ENCODE measurements around the gene ZNF222. TPM values are rescaled to one million over a fixed set of nuclear protein-coding genes. Genes with fewer than 3 reads are reported as not detected.
A peak's percentile ranks its signal among the peaks of the same experiment; 100 is the strongest.

Gene ZNF222
- total RNA-seq, 1 experiment from 2014 or later: 9.3 TPM

DNA sequence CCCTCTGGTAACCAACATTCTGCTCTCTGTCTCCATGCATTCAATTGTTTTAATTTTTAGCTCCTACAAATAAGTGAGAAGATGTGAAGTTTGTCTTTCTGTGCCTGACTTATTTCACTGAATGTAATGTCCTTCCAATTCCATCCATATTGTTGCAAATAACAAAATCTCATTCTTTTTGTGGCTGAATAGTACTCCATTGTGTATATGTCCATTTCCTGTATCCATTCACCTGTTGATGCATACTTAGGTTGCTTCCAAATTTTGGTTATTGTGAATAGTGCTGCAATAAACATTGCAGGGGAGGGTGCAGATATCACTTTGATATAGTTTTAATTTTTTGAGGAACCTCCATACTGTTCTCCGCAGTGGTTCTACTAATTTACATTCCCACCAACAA is 44.2 kb downstream of the ZNF222 start:
- ChIA-PET POLR2A (ENCODE audit: low non-redundant PET) (no interaction called here), CTCF (no interaction called here)
- no peak overlapping the region for H3K4me3 ChIP-seq (ENCODE audit: low read depth, low read length, poor library complexity, severe bottlenecking)
- DNase-seq (ENCODE audit: low spot score): no peak
- no TSS peak for BruUV-seq (replicated peaks)
- peaks cover 28% of the 10 kb centered on the region for H3K36me3 ChIP-seq (ENCODE audit: insufficient read depth, low read length, poor library complexity, severe bottlenecking)
- intact Hi-C loops (cut with micrococcal nuclease; ENCODE audit: unreplicated experiment): no loop called here
- TF ChIP-seq, protein P1, sequence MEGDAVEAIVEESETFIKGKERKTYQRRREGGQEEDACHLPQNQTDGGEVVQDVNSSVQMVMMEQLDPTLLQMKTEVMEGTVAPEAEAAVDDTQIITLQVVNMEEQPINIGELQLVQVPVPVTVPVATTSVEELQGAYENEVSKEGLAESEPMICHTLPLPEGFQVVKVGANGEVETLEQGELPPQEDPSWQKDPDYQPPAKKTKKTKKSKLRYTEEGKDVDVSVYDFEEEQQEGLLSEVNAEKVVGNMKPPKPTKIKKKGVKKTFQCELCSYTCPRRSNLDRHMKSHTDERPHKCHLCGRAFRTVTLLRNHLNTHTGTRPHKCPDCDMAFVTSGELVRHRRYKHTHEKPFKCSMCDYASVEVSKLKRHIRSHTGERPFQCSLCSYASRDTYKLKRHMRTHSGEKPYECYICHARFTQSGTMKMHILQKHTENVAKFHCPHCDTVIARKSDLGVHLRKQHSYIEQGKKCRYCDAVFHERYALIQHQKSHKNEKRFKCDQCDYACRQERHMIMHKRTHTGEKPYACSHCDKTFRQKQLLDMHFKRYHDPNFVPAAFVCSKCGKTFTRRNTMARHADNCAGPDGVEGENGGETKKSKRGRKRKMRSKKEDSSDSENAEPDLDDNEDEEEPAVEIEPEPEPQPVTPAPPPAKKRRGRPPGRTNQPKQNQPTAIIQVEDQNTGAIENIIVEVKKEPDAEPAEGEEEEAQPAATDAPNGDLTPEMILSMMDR (conservative IDR thresholded peaks at IDR 0.05; ENCODE audit: low read depth, low read length): no peak
- TF ChIP-seq EZH2 (IDR thresholded peaks at IDR 0.05; ENCODE audit: borderline replicate concordance, low read depth, low read length, poor library complexity, severe bottlenecking): no peak
- H3K4me1 ChIP-seq (ENCODE audit: insufficient read depth, low read length, poor library complexity, severe bottlenecking): no peaks in the 10 kb centered on the region
- no peaks in the 10 kb centered on the region for H3K27me3 ChIP-seq (replicated peaks; ENCODE audit: insufficient read depth, low read depth, low read length, poor library complexity)
- no peak overlapping the region for H3K27ac ChIP-seq (ENCODE audit: low read depth, low read length, poor library complexity, severe bottlenecking)
- peaks cover 42% of the 10 kb centered on the region for H3K9me3 ChIP-seq (ENCODE audit: low read depth, low read length, poor library complexity, severe bottlenecking)

DNA sequence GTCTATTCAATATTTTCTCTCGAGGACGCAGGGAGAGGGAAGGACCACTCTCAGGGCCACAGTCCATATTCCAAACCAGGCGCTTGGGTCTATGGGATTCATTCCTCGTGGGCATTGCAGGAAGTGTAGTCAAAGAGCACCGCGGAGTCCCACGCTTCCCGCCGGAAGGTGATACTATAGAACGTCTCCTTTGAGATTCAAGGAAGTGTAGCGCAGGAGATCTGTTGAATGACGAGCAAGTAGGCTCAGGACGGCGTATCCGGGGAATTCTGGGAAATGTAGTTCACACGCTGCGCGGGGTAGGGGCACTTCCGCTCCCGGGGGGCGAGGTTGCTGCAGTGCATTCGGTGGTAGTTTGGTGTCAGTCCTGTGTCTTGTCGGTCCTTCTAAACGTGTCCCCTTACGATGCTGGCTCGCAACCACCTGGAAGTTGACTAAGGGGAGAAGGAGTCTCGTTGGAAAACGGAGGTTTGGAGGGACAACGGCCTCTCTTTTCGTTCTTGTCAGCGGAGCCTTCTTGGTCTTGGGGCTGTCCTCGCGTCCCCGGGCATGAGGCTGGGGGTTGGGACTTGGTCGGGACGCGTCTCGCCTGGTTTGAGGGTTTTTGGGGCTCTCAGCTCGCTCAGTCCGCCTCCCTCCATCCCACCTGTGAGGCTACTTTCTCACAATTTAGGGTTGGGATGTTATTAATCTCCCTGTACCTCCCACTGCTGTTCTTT is 46.8 kb downstream of the ZNF222 start, which contains the start of gene ZNF284:
ZNF284 (plus strand) TSS at position 336 of the 719 bp plus-strand sequence. CDS start 4,231 bp downstream, outside the sequence.
- peaks cover 23% of the 10 kb centered on the region for H3K9me3 ChIP-seq (ENCODE audit: low read depth, low read length, poor library complexity, severe bottlenecking)
- ChIA-PET POLR2A (ENCODE audit: low non-redundant PET) (no interaction called here), CTCF (no interaction called here)
- peaks cover 6% of the 10 kb centered on the region for H3K36me3 ChIP-seq (ENCODE audit: insufficient read depth, low read length, poor library complexity, severe bottlenecking)
- H3K4me3 ChIP-seq (ENCODE audit: low read depth, low read length, poor library complexity, severe bottlenecking): peak within 1 kb of the TSS; percentile 57
- BruUV-seq (replicated peaks): no TSS peak
- TF ChIP-seq, protein P1 (conservative IDR thresholded peaks at IDR 0.05; ENCODE audit: low read depth, low read length): no peak
- no peak for TF ChIP-seq EZH2 (IDR thresholded peaks at IDR 0.05; ENCODE audit: borderline replicate concordance, low read depth, low read length, poor library complexity, severe bottlenecking)
- intact Hi-C loops (cut with micrococcal nuclease; ENCODE audit: unreplicated experiment): no loop called here
- peak; percentile 96 for DNase-seq (ENCODE audit: low spot score)
- H3K27ac ChIP-seq (ENCODE audit: low read depth, low read length, poor library complexity, severe bottlenecking): peak within 1 kb of the TSS; percentile 10
- H3K4me1 ChIP-seq (ENCODE audit: insufficient read depth, low read length, poor library complexity, severe bottlenecking): no peaks in the 10 kb centered on the region
- no peaks in the 10 kb centered on the region for H3K27me3 ChIP-seq (replicated peaks; ENCODE audit: insufficient read depth, low read depth, low read length, poor library complexity)

DNA sequence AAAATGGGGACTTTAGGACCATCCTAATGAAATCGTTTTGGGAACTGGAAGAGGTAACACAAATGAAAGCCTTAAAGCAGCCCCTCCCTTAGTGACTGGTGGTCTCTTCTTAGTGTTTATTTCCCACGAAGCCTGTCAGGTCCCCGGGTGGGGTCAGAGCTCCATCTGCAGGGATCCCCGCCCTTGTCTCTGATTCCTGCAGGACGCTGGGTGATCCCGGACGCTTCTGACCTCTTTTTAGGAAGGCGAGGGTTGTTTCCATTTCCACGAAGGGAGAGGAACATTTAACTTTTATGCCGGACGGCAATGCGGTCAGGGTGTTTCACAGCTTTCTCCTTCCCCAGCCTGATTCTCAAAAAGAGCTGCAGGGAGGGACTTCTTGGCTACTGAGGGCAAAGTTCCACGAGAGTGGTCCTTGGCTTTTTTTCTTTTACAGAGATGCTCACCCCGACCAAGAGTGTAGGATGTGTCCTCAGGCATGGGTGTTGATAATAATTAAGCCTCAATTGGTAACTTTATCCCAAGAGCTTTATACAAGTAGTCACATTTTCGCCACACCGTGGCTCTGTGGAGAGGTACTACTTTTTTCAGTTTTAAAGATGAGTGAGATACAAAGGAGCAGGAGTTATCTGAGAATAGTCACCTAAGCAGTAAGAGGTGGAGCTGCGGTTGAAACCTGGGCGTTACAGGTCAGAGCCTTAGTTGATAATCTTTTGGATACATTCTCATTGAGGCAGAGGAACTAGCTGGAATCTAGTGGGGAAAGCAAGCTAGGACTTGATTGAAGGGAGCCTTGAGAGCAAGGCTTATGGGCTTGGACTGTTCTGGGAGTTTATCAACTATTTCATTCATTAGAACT is 47.6 kb downstream of the ZNF222 start:
- no peaks in the 10 kb centered on the region for H3K36me3 ChIP-seq (ENCODE audit: insufficient read depth, low read length, poor library complexity, severe bottlenecking)
- peak; percentile 4 for DNase-seq (ENCODE audit: low spot score)
- no peaks in the 10 kb centered on the region for H3K4me1 ChIP-seq (ENCODE audit: insufficient read depth, low read length, poor library complexity, severe bottlenecking)
- BruUV-seq (replicated peaks): TSS peak; percentile 77
- CTCF ChIA-PET: no interaction called here
- peak overlapping the region; percentile 57 for H3K4me3 ChIP-seq (ENCODE audit: low read depth, low read length, poor library complexity, severe bottlenecking)
- intact Hi-C loops (cut with micrococcal nuclease; ENCODE audit: unreplicated experiment): no loop called here
- H3K9me3 ChIP-seq (ENCODE audit: low read depth, low read length, poor library complexity, severe bottlenecking): peaks cover 16% of the 10 kb centered on the region
- H3K27me3 ChIP-seq (replicated peaks; ENCODE audit: insufficient read depth, low read depth, low read length, poor library complexity): no peaks in the 10 kb centered on the region
- peak overlapping the region; percentile 10 for H3K27ac ChIP-seq (ENCODE audit: low read depth, low read length, poor library complexity, severe bottlenecking)
- POLR2A ChIA-PET (ENCODE audit: low non-redundant PET): no interaction called here
- no peak for TF ChIP-seq EZH2 (IDR thresholded peaks at IDR 0.05; ENCODE audit: borderline replicate concordance, low read depth, low read length, poor library complexity, severe bottlenecking)
- TF ChIP-seq, protein P1 (conservative IDR thresholded peaks at IDR 0.05; ENCODE audit: low read depth, low read length): no peak

Measured in A673 (cell line).